ENCODE data around the gene UBE2L6.

DNA sequence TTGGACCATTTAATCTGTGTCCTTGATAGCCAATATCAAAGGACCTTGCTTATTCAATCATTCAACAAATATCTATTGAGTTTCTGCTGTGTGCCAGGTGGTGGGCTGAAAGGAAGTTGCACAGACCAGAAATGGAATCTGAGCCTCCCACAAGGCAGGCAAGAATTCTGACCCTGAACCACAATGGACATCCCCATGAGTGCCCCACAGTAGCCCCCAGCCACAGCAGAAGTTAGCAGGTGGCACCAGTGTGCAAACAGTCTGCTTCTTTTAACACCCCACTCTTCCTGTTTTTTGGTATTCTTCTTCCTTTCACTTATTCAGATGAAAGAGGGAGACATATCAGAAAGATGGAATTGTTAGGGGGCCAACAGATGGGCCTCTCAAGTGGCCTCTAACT is 17.8 kb upstream of the UBE2L6 start:
- TF ChIP-seq, protein P1, sequence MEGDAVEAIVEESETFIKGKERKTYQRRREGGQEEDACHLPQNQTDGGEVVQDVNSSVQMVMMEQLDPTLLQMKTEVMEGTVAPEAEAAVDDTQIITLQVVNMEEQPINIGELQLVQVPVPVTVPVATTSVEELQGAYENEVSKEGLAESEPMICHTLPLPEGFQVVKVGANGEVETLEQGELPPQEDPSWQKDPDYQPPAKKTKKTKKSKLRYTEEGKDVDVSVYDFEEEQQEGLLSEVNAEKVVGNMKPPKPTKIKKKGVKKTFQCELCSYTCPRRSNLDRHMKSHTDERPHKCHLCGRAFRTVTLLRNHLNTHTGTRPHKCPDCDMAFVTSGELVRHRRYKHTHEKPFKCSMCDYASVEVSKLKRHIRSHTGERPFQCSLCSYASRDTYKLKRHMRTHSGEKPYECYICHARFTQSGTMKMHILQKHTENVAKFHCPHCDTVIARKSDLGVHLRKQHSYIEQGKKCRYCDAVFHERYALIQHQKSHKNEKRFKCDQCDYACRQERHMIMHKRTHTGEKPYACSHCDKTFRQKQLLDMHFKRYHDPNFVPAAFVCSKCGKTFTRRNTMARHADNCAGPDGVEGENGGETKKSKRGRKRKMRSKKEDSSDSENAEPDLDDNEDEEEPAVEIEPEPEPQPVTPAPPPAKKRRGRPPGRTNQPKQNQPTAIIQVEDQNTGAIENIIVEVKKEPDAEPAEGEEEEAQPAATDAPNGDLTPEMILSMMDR (conservative IDR thresholded peaks at IDR 0.05; ENCODE audit: low read depth, low read length) = no peak
- no peak for TF ChIP-seq EZH2 (IDR thresholded peaks at IDR 0.05; ENCODE audit: borderline replicate concordance, low read depth, low read length, poor library complexity, severe bottlenecking)
